HG03354 (cell line): Measurements from ENCODE around the gene ABHD3.
"Not testable (repeated sequence)": the region's sequence is repeated elsewhere in the genome, so short reads cannot be mapped to it uniquely, and the experiment has no call there.

Source experiments
- ATAC-seq: cut with Tn5 transposase; IDR thresholded peaks from one replicate; pipeline ENCODE4 v1.9.1; 2021; ENCODE audit warnings: mild to moderate bottlenecking; ENCODE audit not compliant: unreplicated experiment, poor library complexity, severe bottlenecking

ABHD3 gene

GRCh38 chr18:21660078-21660477 is 44.5 kb downstream of the ABHD3 start:
- no peak for ATAC-seq

DNA sequence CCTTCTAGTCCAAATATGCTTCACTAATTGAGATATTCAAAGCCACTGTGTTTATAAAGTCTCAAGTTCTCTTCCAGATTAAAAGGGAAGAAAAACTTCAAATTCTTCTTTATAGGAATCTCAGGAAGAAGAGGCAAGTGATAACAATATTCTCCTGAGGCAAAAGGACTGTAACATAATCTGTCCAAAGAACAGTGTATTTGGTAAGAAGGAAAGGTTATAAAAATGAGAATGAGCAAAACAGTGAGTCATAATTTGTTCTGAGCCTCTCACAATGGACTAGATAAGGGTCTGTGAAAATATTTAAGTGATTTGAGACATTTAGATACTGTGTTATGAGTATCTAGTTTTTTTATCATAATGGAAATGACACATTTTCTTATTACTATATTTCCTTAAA is 48.2 kb downstream of the ABHD3 start:
- ATAC-seq = no peak

GRCh38 chr18:21653361-21653760 is 51.2 kb downstream of the ABHD3 start:
- no peak for ATAC-seq

- no peak for ATAC-seq
These were observed 52.5 kb downstream of the ABHD3 start for GRCh38 chr18:21652073-21652472.

GRCh38 chr18:21650311-21650710 is 54.3 kb downstream of the ABHD3 start:
- no peak for ATAC-seq

GRCh38 chr18:21640375-21640774 is 64.2 kb downstream of the ABHD3 start:
- not testable (repeated sequence) for ATAC-seq

DNA sequence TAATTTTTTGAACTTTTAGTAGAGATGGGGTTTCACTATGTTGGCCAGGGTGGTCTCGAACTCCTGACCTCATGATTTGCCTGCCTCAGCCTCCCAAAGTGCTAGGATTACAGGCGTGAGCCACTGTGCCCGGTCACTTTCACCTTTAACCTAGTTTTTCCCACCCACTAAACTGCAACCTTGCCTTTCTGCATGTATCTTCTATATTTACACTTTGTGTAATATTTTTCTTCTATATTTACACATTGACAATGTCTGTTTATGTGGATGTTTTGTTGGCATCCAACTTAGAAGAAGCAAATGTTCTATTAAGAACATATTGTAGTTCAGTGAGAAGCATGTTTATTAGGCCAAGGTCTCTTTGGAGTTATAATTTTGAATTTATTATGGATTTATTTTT is 65.8 kb downstream of the ABHD3 start:
- ATAC-seq = no peak

- no peak for ATAC-seq
These were observed 67.8 kb downstream of the ABHD3 start for GRCh38 chr18:21636769-21637168.

- no peak for ATAC-seq
These were observed 69.9 kb downstream of the ABHD3 start for GRCh38 chr18:21634588-21635199.

GRCh38 chr18:21632393-21632792 is 72.2 kb downstream of the ABHD3 start:
- ATAC-seq = no peak

DNA sequence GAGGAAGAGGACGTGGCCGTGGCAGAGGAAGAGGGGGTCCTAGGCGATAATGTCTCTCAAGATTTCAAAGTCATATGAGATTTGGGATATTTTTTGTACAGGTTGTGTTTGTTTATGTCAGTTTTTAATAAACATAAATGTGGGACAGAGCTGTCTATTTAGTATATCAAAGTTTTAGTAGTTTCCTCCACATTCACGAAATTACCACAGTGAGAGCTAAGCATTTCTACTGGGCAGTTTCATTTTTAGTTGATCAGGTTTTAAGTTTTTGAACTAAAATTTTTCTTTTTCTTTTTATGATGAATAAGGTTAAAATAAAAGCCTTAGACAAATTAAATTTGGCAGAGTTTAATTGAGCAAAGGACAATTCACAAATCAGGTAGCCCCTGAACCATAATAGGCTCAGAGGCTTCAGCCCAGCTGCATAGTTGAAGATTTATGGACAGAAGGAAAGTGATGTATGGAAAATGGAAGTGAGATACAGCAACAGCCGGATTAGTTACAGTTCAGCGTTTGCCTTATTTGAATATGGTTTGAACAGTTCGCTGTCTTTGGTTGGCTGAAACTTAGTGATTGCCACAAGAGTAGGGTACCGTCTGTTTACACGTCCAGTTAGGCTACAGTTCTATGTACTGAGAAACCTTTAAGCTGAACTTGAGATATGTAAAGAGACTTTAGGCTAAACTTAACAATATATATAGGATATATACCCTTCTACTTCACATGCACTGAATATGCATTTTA is 75.3 kb downstream of the ABHD3 start:
- ATAC-seq = peak; percentile 98

- not testable (repeated sequence) for ATAC-seq
These were observed 82.9 kb downstream of the ABHD3 start for GRCh38 chr18:21621640-21622039.

DNA sequence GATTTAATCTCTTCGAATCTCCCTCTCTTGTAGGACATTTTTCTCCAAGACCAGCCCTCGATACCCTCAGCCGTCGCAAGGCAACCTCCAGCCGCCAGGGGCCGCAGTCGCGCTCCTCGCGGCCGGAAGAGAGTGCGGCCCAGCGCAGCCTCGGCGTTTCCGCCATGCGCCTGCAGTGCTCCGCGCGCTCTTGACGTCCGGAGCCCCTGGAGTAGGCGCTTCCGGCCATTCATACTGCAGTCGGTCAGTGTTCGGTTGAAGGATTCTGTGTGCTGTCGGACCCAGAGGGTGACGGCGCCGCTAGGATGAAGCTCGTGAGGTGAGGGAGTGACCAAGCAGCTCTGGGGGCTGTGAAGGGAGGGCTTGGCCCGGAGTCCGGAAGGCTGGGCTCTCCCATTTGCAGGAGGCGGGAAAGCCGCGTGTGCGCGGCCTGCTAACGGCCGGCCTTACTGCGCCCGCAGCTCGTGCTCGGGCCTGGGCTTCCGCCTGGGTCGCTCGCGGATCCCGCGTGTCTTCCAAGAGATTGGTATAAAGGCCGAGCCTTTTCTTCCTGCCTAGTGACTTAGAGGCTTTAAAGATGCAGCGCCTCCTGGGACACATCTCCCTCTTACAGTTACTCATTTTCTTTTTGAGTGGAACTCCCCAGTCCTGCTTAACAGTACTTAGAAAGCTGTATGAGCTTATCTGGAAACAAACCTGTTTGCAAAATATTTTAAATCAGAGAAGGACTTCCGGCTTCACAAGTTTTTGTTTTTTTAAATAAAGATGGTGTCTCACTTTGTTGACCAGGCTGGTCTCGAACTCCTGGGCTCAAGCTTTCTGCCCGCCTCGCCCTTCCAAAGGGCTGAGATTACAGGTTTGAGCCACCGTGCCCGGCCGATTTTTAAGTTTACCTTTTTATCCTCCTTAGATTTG is 92.2 kb downstream of the ABHD3 start, which contains the start of gene SNRPD1:
SNRPD1 (plus strand) TSS at position 190 of the 915 bp plus-strand sequence; CDS start at position 306, 116 bp downstream.
- peak; percentile 98 for ATAC-seq

GRCh38 chr18:21611401-21612124 is 93.0 kb downstream of the ABHD3 start:
- peak; percentile 1 for ATAC-seq

DNA sequence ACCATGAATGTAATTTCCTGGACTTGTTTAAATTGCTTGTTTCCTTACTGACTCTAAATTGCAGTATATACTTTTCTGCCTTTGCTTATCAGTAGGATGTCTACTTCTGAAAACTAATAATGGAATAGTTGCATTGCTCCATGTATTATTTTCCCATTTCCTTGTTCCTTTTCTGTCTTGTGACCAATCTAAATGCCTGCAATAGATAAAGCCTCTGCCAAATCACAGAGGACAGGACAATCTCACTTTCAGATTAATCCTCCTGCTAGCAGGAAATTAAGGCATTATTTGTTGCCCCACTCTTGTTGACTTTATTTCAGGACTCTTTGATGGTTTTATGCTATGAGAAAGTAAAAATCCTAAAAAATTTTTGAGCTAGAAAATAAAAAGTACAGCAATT is 99.4 kb downstream of the ABHD3 start:
- ATAC-seq = no peak

DNA sequence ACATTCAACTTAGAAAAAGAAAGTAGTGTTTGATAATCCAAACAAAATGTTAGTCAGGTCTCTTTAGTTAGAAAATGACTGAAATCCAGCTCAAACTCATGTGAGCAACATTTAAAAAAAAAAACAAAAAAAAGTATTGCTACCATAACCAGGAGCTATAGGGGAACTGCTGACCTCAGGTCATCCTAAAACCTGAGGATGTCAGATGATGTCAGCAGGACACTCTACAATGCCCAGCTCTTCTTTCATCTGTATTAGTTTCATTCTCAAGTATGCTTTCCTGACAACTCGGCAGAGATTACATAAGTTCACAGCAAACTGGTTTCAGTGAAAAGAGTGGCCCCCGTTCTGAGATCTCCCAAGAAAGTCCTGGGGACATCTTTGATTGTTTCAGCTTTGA is 99.9 kb downstream of the ABHD3 start:
- no peak for ATAC-seq

GRCh38 chr18:21602299-21602587 is 102.3 kb downstream of the ABHD3 start:
- no peak for ATAC-seq
